ENCODE data around the gene PCCA.
A peak's percentile ranks its signal among the peaks of the same experiment; 100 is the strongest.

PCCA gene

DNA sequence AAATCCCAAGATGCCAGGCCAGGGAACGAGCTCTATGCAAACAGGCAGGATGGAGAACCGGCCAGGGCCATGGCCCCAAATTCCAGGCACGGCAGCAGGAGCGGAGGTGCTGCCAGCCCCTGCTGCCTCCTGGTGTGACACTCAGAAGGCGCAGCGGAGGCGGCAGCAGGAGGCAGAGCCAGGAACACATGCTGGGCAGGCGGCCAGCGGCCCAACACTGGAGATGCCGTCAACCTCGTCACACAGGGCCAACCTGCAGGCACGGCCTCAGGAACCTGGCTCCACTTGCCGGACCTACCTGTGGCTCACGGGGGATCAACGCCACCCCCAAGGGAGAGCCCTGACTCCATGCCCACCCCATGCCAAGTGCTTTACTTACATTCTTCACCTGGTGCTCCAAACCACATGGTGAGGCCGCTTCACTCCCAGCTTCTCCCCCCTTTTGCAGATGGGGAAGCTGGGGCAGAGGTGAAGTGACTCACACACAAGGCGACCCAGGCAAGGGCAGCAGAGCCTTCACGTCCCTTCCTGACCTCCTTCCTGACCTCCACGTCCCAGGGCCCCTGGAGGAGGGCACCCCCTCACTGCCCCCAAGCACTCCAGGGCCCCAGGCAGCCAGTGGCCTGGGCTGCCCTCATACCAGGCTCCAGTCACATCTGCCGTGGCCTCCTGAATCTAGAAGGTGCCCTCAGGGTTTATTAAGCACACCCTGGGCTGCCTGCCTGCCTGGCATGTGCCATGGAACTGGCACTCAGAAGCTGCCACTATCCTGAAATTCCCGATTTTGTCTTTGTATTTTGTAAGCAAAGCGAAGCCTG, 456.2 kb downstream of the PCCA start:
- H2BK120ac ChIP-seq (ENCODE audit: low read depth, low read length): no peak overlapping the region

DNA sequence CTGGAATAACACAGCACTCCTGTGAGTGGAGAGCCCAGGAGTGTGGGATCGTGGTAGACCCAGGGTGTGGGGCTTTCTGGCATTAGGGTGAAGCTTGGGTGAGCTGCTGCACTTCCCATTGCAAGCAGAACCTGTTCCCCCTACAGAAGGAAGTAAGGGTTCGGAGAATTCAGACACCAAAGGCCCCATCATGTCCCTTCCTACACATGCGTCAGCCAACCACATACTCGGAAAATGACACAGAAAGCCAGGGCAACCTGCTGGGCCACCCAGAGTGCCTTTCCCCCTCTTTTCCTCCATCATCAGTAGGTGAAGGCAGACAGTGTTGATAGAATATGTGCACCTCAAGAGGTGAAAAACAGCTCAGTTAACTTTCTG, 456.8 kb downstream of the PCCA start:
- Histone ChIP-seq H2BK15ac (ENCODE audit: low read depth, poor library complexity, severe bottlenecking) (no peak overlapping the region), H3K23ac (ENCODE audit: low read length in 2 of 2) (no peak overlapping the region), H3K4me3 (ENCODE audit: insufficient read depth in 1 of 2, low read depth in 1 of 2, low read length in 2 of 2) (no peak overlapping the region), H2BK120ac (ENCODE audit: low read depth, low read length) (no peak overlapping the region), H3K27ac (ENCODE audit: low read length, poor library complexity, severe bottlenecking) (no peak overlapping the region), H3K4me1 (ENCODE audit: control insufficient read depth, insufficient read depth, low read depth, low read length) (peaks cover 30% of the 10 kb centered on the region), H3K18ac (ENCODE audit: low read depth in 1 of 2, low read length in 2 of 2) (no peak overlapping the region), H3K4me2 (ENCODE audit: low read length, poor library complexity, severe bottlenecking) (no peak overlapping the region), H2BK12ac (ENCODE audit: low read length in 2 of 2) (no peak overlapping the region), H3K27me3 (ENCODE audit: control insufficient read depth in 1 of 2, insufficient read depth in 1 of 2, low read length in 2 of 2) (no peaks in the 10 kb centered on the region), H3K36me3 (ENCODE audit: control insufficient read depth in 1 of 2, insufficient read depth in 2 of 2, low read depth in 1 of 2, low read length in 2 of 2) (peaks cover 0 to 9% of the 10 kb centered on the region in 2 experiments), H3K9me3 (ENCODE audit: control insufficient read depth, low read length) (no peaks in the 10 kb centered on the region), H3K4ac (ENCODE audit: low read depth in 1 of 2, low read length in 2 of 2) (no peak overlapping the region), H2AK5ac (ENCODE audit: low read length, severe bottlenecking) (no peak overlapping the region), H3K9ac (ENCODE audit: low read length) (no peak overlapping the region), H3K79me1 (replicated peaks; ENCODE audit: low read length, poor library complexity, severe bottlenecking) (peaks cover 8% of the 10 kb centered on the region), H2AFZ (ENCODE audit: low read depth, low read length) (no peak overlapping the region), H4K8ac (ENCODE audit: low read length) (no peak overlapping the region), H2BK5ac (ENCODE audit: low read depth, low read length, poor library complexity, severe bottlenecking) (no peak overlapping the region), H3K14ac (ENCODE audit: low read length in 2 of 2) (no peak overlapping the region), H4K91ac (ENCODE audit: low read length) (no peak overlapping the region)
- no peak for DNase-seq
- 100% methylated on average over 1 of the region's 4 CpGs for WGBS

More for the DNA sequence above, 456.2 kb downstream of the PCCA start:
- Histone ChIP-seq H3K4ac (ENCODE audit: low read depth in 1 of 2, low read length in 2 of 2) (no peak overlapping the region), H3K27ac (ENCODE audit: low read length, poor library complexity, severe bottlenecking) (peak overlapping the region; percentile 72), H2BK5ac (ENCODE audit: low read depth, low read length, poor library complexity, severe bottlenecking) (no peak overlapping the region), H3K14ac (ENCODE audit: low read length in 2 of 2) (peak overlapping the region in 1 of 2 experiments; percentile 44), H2BK15ac (ENCODE audit: low read depth, poor library complexity, severe bottlenecking) (no peak overlapping the region), H3K9ac (ENCODE audit: low read length) (no peak overlapping the region), H3K27me3 (ENCODE audit: control insufficient read depth in 1 of 2, insufficient read depth in 1 of 2, low read length in 2 of 2) (no peaks in the 10 kb centered on the region), H3K9me3 (ENCODE audit: control insufficient read depth, low read length) (no peaks in the 10 kb centered on the region), H2AK5ac (ENCODE audit: low read length, severe bottlenecking) (peak overlapping the region; percentile 21), H3K4me3 (ENCODE audit: insufficient read depth in 1 of 2, low read depth in 1 of 2, low read length in 2 of 2) (no peak overlapping the region), H2BK12ac (ENCODE audit: low read length in 2 of 2) (no peak overlapping the region), H4K91ac (ENCODE audit: low read length) (no peak overlapping the region), H4K8ac (ENCODE audit: low read length) (no peak overlapping the region), H3K36me3 (ENCODE audit: control insufficient read depth in 1 of 2, insufficient read depth in 2 of 2, low read depth in 1 of 2, low read length in 2 of 2) (peaks cover 0 to 9% of the 10 kb centered on the region in 2 experiments), H3K18ac (ENCODE audit: low read depth in 1 of 2, low read length in 2 of 2) (no peak overlapping the region), H3K23ac (ENCODE audit: low read length in 2 of 2) (no peak overlapping the region), H2AFZ (ENCODE audit: low read depth, low read length) (no peak overlapping the region), H3K4me2 (ENCODE audit: low read length, poor library complexity, severe bottlenecking) (no peak overlapping the region), H3K79me1 (replicated peaks; ENCODE audit: low read length, poor library complexity, severe bottlenecking) (peaks cover 8% of the 10 kb centered on the region), H3K4me1 (ENCODE audit: control insufficient read depth, insufficient read depth, low read depth, low read length) (peaks cover 31% of the 10 kb centered on the region)
- 89% methylated on average over 22 of the region's 22 CpGs for WGBS
- DNase-seq: no peak

DNA sequence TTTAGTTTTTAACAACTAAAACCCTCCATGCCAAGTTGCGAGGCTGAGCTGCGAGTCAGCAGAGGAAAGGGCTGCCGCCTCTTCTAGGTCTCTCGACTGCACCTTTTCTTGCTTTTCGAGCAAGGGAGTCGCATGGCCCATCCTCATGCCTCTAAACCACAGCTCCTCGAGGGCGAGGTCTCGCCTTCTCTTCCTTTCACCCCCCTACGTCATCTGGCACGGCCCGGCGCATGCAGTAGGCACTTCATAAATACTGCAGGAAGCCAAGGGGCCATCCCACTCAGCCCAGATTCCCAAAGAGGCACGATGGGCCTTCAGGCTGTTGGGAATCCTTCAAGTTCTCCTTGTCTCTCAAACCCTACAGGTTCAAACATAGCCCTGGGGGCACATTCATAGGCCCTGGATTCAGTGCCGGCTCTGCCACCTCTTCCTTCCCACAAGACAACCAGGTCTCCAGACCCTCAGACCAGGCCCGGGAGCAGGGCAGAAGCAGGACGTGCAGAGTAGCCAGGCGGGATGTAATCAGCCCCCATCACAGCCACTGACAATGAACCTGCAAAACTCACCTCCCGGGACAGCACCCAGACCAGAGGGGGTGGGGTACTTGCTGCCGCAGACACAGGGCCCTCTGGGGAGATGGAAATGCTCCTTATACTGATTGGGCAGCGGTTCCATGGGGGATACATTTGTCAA, 458.0 kb downstream of the PCCA start:
- peak overlapping the region; percentile 38 for H2BK15ac ChIP-seq (ENCODE audit: low read depth, poor library complexity, severe bottlenecking)
- H3K4me2 ChIP-seq (ENCODE audit: low read length, poor library complexity, severe bottlenecking): no peak overlapping the region
- no peak overlapping the region for H3K27ac ChIP-seq (ENCODE audit: low read length, poor library complexity, severe bottlenecking)
- no peak overlapping the region for H2BK5ac ChIP-seq (ENCODE audit: low read depth, low read length, poor library complexity, severe bottlenecking)
- DNase-seq: no peak
- H3K9ac ChIP-seq (ENCODE audit: low read length): no peak overlapping the region
- 95% methylated on average over 21 of the region's 21 CpGs for WGBS
- H3K4me3 ChIP-seq (ENCODE audit: insufficient read depth in 1 of 2, low read depth in 1 of 2, low read length in 2 of 2): no peak overlapping the region
- H2AK5ac ChIP-seq (ENCODE audit: low read length, severe bottlenecking): peak overlapping the region; percentile 58
- no peak overlapping the region for H3K4ac ChIP-seq (ENCODE audit: low read depth in 1 of 2, low read length in 2 of 2)
- H2BK12ac ChIP-seq (ENCODE audit: low read length in 2 of 2): peak overlapping the region; percentile 23 to 40
- no peak overlapping the region for H4K8ac ChIP-seq (ENCODE audit: low read length)
- no peak overlapping the region for H2BK120ac ChIP-seq (ENCODE audit: low read depth, low read length)
- H3K27me3 ChIP-seq (ENCODE audit: control insufficient read depth in 1 of 2, insufficient read depth in 1 of 2, low read length in 2 of 2): no peaks in the 10 kb centered on the region
- peaks cover 7% of the 10 kb centered on the region for H3K79me1 ChIP-seq (replicated peaks; ENCODE audit: low read length, poor library complexity, severe bottlenecking)
- H3K18ac ChIP-seq (ENCODE audit: low read depth in 1 of 2, low read length in 2 of 2): no peak overlapping the region
- H3K23ac ChIP-seq (ENCODE audit: low read length in 2 of 2): no peak overlapping the region
- peaks cover 0 to 9% of the 10 kb centered on the region in 2 experiments for H3K36me3 ChIP-seq (ENCODE audit: control insufficient read depth in 1 of 2, insufficient read depth in 2 of 2, low read depth in 1 of 2, low read length in 2 of 2)
- no peaks in the 10 kb centered on the region for H3K9me3 ChIP-seq (ENCODE audit: control insufficient read depth, low read length)
- no peak overlapping the region for H4K91ac ChIP-seq (ENCODE audit: low read length)
- H3K4me1 ChIP-seq (ENCODE audit: control insufficient read depth, insufficient read depth, low read depth, low read length): peaks cover 29% of the 10 kb centered on the region
- H3K14ac ChIP-seq (ENCODE audit: low read length in 2 of 2): peak overlapping the region in 1 of 2 experiments; percentile 26
- no peak overlapping the region for H2AFZ ChIP-seq (ENCODE audit: low read depth, low read length)

DNA sequence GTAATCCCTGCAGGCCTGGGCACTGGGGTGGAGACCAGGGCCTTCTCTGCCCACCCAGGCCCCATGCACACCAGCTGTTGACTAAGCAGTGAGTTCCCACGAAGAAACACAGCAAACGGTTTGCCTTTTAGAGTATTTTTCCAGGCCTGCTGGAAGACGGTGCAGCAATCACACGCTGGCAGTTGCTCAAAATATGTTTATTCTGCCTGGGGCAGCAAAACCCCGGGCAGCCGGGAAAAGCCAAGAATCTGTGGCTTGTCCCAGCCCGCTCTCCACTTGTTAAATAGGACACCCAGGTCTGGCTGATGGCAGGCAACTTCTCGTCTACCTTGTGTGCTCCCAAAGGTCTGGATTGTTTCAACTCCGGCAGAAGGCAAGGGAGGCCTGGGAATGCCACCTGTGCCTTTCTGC, 458.9 kb downstream of the PCCA start:
- Histone ChIP-seq H3K9ac (ENCODE audit: low read length) (no peak overlapping the region), H3K4me2 (ENCODE audit: low read length, poor library complexity, severe bottlenecking) (no peak overlapping the region), H3K14ac (ENCODE audit: low read length in 2 of 2) (peak overlapping the region in 1 of 2 experiments; percentile 86), H2BK120ac (ENCODE audit: low read depth, low read length) (no peak overlapping the region), H3K9me3 (ENCODE audit: control insufficient read depth, low read length) (no peaks in the 10 kb centered on the region), H2AFZ (ENCODE audit: low read depth, low read length) (no peak overlapping the region), H2BK5ac (ENCODE audit: low read depth, low read length, poor library complexity, severe bottlenecking) (peak overlapping the region; percentile 24), H3K27me3 (ENCODE audit: control insufficient read depth in 1 of 2, insufficient read depth in 1 of 2, low read length in 2 of 2) (no peaks in the 10 kb centered on the region), H2BK12ac (ENCODE audit: low read length in 2 of 2) (no peak overlapping the region), H3K27ac (ENCODE audit: low read length, poor library complexity, severe bottlenecking) (peak overlapping the region; percentile 63), H4K8ac (ENCODE audit: low read length) (peak overlapping the region; percentile 59), H2BK15ac (ENCODE audit: low read depth, poor library complexity, severe bottlenecking) (no peak overlapping the region), H2AK5ac (ENCODE audit: low read length, severe bottlenecking) (no peak overlapping the region), H3K79me1 (replicated peaks; ENCODE audit: low read length, poor library complexity, severe bottlenecking) (peaks cover 7% of the 10 kb centered on the region), H3K4me3 (ENCODE audit: insufficient read depth in 1 of 2, low read depth in 1 of 2, low read length in 2 of 2) (no peak overlapping the region), H3K36me3 (ENCODE audit: control insufficient read depth in 1 of 2, insufficient read depth in 2 of 2, low read depth in 1 of 2, low read length in 2 of 2) (peaks cover 0 to 9% of the 10 kb centered on the region in 2 experiments), H4K91ac (ENCODE audit: low read length) (no peak overlapping the region), H3K18ac (ENCODE audit: low read depth in 1 of 2, low read length in 2 of 2) (peak overlapping the region in 1 of 2 experiments; percentile 24), H3K23ac (ENCODE audit: low read length in 2 of 2) (no peak overlapping the region), H3K4me1 (ENCODE audit: control insufficient read depth, insufficient read depth, low read depth, low read length) (peaks cover 26% of the 10 kb centered on the region), H3K4ac (ENCODE audit: low read depth in 1 of 2, low read length in 2 of 2) (no peak overlapping the region)
- peak; percentile 24 for DNase-seq
- 61% methylated on average over 9 of the region's 9 CpGs for WGBS

Measured in mesenchymal stem cell (in vitro differentiated cells and primary cell).